ENCODE results near the gene ADGRD2.

DNA sequence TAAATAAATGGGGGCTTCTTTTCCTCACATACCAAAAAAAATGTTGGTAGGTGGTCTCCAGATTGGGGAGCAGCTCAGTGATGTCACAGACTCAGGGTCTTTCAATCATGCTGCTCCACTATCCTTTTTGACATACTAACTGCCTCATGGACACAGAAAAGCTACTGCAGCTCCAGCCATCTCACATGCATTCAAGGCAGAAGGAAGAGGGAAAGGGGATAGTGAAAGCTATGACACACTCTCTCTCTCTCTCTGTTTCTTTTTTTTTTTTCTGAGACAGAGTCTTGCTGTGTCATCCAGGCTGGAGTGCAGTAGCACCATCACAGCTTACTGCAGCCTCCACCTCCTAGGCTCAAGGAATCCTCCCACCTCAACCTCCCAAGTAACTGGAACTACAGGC, 7.9 kb upstream of the ADGRD2 start:
- no peak for TF ChIP-seq POLR2A (IDR thresholded peaks at IDR 0.05)
- TF ChIP-seq, protein P1, sequence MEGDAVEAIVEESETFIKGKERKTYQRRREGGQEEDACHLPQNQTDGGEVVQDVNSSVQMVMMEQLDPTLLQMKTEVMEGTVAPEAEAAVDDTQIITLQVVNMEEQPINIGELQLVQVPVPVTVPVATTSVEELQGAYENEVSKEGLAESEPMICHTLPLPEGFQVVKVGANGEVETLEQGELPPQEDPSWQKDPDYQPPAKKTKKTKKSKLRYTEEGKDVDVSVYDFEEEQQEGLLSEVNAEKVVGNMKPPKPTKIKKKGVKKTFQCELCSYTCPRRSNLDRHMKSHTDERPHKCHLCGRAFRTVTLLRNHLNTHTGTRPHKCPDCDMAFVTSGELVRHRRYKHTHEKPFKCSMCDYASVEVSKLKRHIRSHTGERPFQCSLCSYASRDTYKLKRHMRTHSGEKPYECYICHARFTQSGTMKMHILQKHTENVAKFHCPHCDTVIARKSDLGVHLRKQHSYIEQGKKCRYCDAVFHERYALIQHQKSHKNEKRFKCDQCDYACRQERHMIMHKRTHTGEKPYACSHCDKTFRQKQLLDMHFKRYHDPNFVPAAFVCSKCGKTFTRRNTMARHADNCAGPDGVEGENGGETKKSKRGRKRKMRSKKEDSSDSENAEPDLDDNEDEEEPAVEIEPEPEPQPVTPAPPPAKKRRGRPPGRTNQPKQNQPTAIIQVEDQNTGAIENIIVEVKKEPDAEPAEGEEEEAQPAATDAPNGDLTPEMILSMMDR (IDR thresholded peaks at IDR 0.05 in 8 of 11, conservative IDR thresholded peaks at IDR 0.05 in 3 of 11): no peak
